AG04450 (cell line): ENCODE data around the gene AATK. TPM values are rescaled to one million over a fixed set of nuclear protein-coding genes. Genes with fewer than 3 reads are reported as not detected.

ENCODE experiments used
- CTCF ChIA-PET: fragments of 300-600, 350-600 bp; formaldehyde crosslinking; extraction: SDS; loops from one replicate; lab custom pipeline; 2022; ENCODE audit warnings: antibody characterized with exemption, inconsistent platforms; lab: Charles Lee
- POLR2A ChIA-PET: fragments of 350-600 bp; formaldehyde crosslinking; extraction: SDS; loops from one replicate; lab custom pipeline; 2021; ENCODE audit warnings: antibody characterized with exemption, inconsistent platforms; lab: Yijun Ruan, JAX
- DNase-seq: peaks from one replicate; pipeline ENCODE4 v3.0.0-alpha.2; 2011; ENCODE audit warnings: low read depth, low spot score
- H3K27ac ChIP-seq: one replicate; pipeline ENCODE4 v1.5.1; 2012; ENCODE audit warnings: low read depth, low read length, control low read depth
- H3K27me3 ChIP-seq: one replicate; pipeline ENCODE4 v1.6.0; 2012; ENCODE audit warnings: low read length; ENCODE audit not compliant: control insufficient read depth, insufficient read depth
- H3K4me3 ChIP-seq: 2 replicates; pipeline ENCODE4 v1.5.1; 2011; ENCODE audit warnings: mild to moderate bottlenecking, low read depth, low read length, control low read depth
- H3K9me3 ChIP-seq: 2 replicates; pipeline ENCODE4 v1.5.1; 2012; ENCODE audit warnings: low read length; ENCODE audit not compliant: control insufficient read depth, insufficient read depth
- CTCF ChIP-seq: IDR thresholded peaks from 2 replicates; pipeline ENCODE4 v1.5.1; 2011; ENCODE audit warnings: low read depth, low read length, control low read depth, inconsistent platforms
- polyA plus RNA-seq: library from polyadenylated mRNA; depleted of rRNA; stranded (reverse); fragments of >200 nt; gene quantifications from 2 replicates; pipeline ENCODE4 v1.2.3, GENCODE V29; 2011

AATK gene
- polyA plus RNA-seq, 1 experiment: 0.16 TPM

- ChIA-PET CTCF (no interaction called here), POLR2A (interaction anchor here (0.6 kb wide), 1 partner anchor 139 kb away, joined by 3 read pairs; no protein-coding TSS in a partner anchor)
- Histone ChIP-seq H3K9me3 (no peaks in the 10 kb centered on the region; the same call in 1 of the 2 replicates), H3K27ac (no peak overlapping the region), H3K27me3 (peaks cover 12% of the 10 kb centered on the region), H3K4me3 (no peak overlapping the region)
- no peak for DNase-seq
- no peak for TF ChIP-seq CTCF
Observed at GRCh38 chr17:81129711-81130367, 36.2 kb downstream of the AATK start.

DNA sequence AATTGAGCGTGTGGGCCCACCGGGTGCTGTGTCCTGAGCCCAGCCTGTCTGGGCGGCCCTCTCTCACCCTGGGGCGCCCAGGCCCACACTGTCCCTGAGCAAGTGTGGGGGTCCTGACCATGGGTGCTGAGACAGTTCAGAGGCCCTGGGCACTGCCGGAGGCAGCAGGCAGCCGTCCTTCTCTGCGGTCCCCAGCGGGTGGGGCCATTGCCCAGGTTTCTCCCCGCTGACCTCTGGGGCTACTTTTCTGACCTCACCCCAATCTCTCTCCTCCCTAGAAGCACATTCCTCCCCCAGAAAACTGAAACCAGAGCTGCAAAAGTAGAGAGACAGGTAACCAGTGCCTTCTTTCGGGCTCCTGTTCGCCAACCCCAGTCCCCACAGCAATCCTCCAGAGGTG lies 36.7 kb downstream of the AATK start:
- H3K27me3 ChIP-seq: peaks cover 12% of the 10 kb centered on the region
- no peak for DNase-seq
- TF ChIP-seq CTCF: no peak
- ChIA-PET CTCF (no interaction called here), POLR2A (no interaction called here)
- no peak overlapping the region for H3K4me3 ChIP-seq
- H3K27ac ChIP-seq: no peak overlapping the region
- no peaks in the 10 kb centered on the region; the same call in 1 of the 2 replicates for H3K9me3 ChIP-seq

GRCh38 chr17:81128774-81129173 lies 37.2 kb downstream of the AATK start:
- CTCF ChIA-PET: no interaction called here
- Histone ChIP-seq H3K4me3 (no peak overlapping the region), H3K9me3 (no peaks in the 10 kb centered on the region; the same call in 1 of the 2 replicates), H3K27ac (no peak overlapping the region), H3K27me3 (peaks cover 12% of the 10 kb centered on the region)
- TF ChIP-seq CTCF: no peak
- POLR2A ChIA-PET: no interaction called here
- no peak for DNase-seq

GRCh38 chr17:81128338-81128737 lies 37.7 kb downstream of the AATK start:
- Histone ChIP-seq H3K27me3 (peaks cover 12% of the 10 kb centered on the region), H3K27ac (no peak overlapping the region), H3K9me3 (no peaks in the 10 kb centered on the region; the same call in 1 of the 2 replicates), H3K4me3 (no peak overlapping the region)
- no peak for TF ChIP-seq CTCF
- ChIA-PET POLR2A (no interaction called here), CTCF (no interaction called here)
- DNase-seq: no peak

DNA sequence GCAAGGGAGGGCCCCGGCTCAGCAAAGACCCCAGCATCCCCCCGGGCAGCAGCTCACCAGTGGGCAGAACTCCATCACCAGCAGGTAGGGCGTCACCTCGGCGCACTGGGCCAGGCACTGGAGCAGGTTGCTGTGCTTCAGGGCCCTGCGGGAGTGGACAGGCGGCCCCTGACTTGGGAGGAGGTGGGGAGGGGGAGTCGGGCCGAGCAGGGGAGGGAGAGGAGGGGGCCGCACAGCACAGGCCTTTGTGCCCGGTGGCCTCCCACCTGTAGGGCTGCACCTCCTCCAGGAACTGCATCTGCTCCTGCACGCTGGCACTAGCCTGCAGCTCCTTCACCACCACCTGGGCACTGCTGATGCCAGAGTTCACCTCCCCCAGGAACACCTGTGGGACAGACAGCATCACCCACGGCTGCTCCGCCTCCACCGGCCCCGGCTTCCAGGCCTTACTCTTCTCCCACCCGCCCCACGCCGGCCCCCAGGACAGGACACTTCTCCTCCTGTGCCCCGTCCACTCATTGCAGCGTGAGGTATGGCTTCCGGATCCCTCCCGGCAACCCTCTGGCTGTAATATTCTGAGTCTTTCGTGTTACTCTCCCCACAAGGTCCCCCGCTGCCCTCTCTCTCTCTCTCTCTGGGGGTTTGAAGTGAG lies 38.4 kb downstream of the AATK start:
- Histone ChIP-seq H3K27ac (no peak overlapping the region), H3K9me3 (no peaks in the 10 kb centered on the region; the same call in 1 of the 2 replicates), H3K4me3 (no peak overlapping the region), H3K27me3 (peaks cover 18% of the 10 kb centered on the region)
- ChIA-PET CTCF (no interaction called here), POLR2A (no interaction called here)
- no peak for DNase-seq
- TF ChIP-seq CTCF: no peak
